GM18870 (cell line): ENCODE results near the gene CDH26.

Experiments
- ATAC-seq: cut with Tn5 transposase; IDR thresholded peaks from one replicate; pipeline ENCODE4 v1.9.1; 2021; ENCODE audit warnings: moderate library complexity; ENCODE audit not compliant: unreplicated experiment

CDH26 gene

GRCh38 chr20:60010689-60011458 lies 52.7 kb downstream of the CDH26 start:
- no peak for ATAC-seq

GRCh38 chr20:60011512-60012507 lies 53.6 kb downstream of the CDH26 start:
- ATAC-seq: no peak

DNA sequence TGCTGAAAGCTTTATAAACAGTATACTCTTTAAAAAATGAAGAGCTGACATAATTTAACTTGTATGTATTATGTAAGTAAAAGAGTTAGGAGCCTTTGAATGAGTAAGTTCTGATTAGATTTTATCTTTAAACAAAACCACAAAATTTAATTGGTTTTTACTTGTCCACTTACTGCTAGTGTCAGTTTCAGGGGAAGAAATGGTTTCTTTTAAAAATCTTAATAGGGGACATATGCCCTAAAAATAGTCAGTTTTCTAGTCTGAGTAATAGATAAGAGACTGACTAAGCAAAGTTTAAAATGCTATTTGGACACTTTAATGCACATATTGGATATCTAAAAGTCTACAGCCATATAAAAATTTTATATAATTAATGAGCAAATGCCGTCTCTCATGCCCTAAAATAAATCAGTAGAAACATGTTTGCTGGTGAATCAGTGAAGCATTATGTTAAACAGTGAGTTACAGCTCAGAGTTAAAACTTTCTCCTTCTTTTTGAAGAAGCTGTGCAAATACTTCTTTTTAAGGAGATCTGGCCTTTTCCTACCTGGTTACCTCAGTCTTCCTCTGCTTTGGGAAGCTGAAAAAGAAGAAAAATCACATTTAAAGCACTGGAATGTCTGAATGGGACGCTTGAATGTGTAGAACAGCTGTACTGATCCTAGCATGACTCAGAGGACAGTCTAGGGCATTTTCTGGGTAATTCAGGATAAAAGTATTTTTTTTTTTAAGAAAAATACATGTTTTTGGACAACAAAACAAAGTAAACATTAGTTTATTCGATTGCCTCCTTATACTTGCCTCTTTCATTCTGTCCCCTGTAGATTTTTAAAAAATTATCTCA lies 55.3 kb downstream of the CDH26 start:
- ATAC-seq: no peak

DNA sequence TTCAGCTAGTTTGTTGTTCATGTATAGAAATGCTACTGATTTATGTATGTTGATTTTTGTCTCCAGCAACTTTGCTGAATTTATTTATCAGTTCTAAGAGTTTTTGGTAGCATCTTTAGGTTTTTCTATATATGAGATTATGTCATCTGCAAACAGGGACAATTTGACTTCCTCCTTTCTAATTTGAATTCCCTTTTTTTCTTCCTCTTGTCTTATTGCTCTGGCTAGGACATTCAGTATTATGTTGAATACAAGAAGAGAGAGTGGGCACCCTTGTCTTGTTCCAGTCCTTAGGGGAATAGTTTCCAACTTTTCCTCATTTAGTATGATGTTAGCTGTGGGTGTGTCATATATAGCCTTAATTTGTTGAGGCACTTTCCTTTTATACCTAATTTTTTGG lies 58.2 kb downstream of the CDH26 start:
- no peak for ATAC-seq

DNA sequence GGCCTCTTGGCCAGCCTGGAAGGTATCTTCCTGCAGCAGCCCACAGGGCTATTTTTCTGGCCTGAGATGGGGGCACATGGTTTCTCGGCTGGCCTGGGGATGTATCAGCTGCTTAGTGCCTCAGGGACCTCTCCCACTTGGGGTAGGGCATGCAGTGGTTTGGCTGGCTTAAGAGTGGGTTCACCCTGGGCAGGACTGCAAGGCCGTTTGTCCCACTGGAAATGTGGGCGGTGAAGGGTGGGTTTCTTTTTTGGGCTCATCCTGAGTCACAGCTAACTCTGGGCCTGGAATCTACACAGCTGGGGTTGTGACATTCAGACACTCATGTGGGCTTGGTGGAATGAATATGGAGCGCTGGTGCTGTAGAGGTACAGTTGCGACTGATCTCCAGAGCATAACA lies 62.0 kb downstream of the CDH26 start:
- no peak for ATAC-seq

GRCh38 chr20:60021104-60021503 lies 62.9 kb downstream of the CDH26 start:
- ATAC-seq: no peak

GRCh38 chr20:60022849-60023248 lies 64.6 kb downstream of the CDH26 start:
- no peak for ATAC-seq

- ATAC-seq: no peak
Measured at GRCh38 chr20:60024245-60024644, 66.0 kb downstream of the CDH26 start.

DNA sequence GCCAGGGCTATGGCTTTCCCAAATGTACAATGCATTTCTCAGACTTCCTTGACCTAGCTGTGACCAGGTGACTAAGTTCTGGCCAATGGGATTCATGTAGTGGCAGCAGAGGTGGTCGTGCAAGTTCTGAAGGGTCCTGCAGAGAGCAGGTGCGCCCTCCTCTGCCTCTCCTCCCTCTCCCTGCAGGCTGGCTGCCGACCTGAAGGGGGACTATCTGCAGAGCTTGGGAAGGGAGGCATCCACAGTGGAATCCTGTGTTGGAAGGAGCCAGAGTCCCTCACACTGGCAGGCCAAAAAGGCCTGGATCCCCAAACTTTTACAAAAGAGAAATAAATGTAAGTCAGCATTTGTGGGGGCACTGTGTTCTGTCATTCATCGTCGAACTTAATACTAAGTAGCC lies 66.6 kb downstream of the CDH26 start:
- no peak for ATAC-seq

DNA sequence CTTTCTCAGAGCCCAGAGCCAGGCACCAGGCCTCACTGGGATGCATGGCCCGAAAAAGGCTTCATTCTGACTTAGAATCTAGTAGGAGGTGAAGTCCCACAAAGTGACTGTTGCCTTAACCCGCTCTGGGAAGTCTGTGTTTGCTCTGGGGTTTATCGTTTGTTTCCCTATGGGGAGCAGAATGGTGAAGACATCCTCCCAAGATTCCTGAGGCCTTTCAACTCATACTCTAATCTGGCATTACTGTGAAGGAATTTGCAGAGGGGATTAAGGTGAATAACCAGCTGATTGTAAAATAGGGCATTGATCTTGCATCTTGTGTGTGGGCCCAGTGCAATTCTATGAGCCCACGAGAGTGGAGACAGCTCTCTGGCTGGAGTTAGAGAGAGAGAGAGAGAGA lies 67.8 kb downstream of the CDH26 start:
- ATAC-seq: no peak

DNA sequence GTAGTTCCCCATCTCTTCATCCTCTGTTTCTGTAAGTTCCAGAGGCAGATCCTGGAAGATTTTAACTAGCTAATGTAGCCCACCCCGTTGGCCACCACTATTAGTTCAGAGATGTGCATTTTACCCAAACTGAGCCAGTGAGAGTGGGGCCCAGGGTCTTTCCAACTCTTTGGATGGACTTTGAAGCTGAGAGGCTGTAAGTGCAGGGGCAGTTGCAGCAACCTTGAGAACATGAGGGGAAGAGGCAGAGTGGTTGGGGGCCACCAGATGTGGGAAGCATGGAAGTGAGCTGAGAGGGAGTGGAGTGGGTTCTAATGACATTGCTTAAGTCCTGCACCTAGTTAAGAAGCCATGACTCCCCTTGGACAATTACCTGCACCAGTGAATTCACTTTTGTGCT lies 72.2 kb downstream of the CDH26 start:
- ATAC-seq: no peak

- no peak for ATAC-seq
Measured at GRCh38 chr20:60031107-60031506, 72.9 kb downstream of the CDH26 start.

GRCh38 chr20:60034231-60035110 lies 76.2 kb downstream of the CDH26 start:
- ATAC-seq: no peak

GRCh38 chr20:60035486-60035885 lies 77.3 kb downstream of the CDH26 start:
- no peak for ATAC-seq

- no peak for ATAC-seq
Measured at GRCh38 chr20:60036346-60036745, 78.1 kb downstream of the CDH26 start.

- ATAC-seq: no peak
Measured at GRCh38 chr20:60036746-60037499, 78.7 kb downstream of the CDH26 start.

GRCh38 chr20:60038400-60039008 lies 80.3 kb downstream of the CDH26 start:
- ATAC-seq: no peak

GRCh38 chr20:60039526-60039925 lies 81.3 kb downstream of the CDH26 start:
- ATAC-seq: no peak
